ENCODE data around the gene ABHD17C. TPM values are rescaled to one million over a fixed set of nuclear protein-coding genes. Genes with fewer than 3 reads are reported as not detected.

Gene ABHD17C
- total RNA-seq, 4 donors from 2014 or later, result 0.63 to 2.4 (median 2.0) TPM

DNA sequence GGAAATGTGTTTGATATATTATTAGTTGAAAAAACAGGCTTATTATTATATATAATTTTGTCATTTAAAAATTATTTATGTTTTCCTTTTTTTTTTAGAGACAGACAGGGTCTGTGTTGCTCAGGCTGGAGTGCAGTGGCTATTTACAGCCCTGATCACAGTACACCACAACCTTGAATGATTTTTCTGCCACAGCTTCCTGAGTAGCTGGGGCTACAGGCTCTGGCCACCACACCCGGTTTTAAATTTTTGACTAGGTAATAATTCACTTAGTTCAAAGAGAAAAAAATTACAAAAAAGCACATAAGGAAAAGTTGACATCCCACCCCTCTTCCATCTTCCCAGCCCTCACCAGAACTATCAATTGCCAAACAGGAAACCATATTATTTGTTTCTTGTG is 79.4 kb downstream of the ABHD17C start:
- no peak for DNase-seq (ENCODE audit: low spot score in 2 of 2)
- Histone ChIP-seq H3K9me3 (no peaks in the 10 kb centered on the region), H3K27ac (no peak overlapping the region), H3K36me3 (no peaks in the 10 kb centered on the region), H3K4me1 (peaks cover 0 to 21% (median 13%) of the 10 kb centered on the region in 4 donors), H3K27me3 (peaks cover 0 to 18% of the 10 kb centered on the region in 2 donors), H3K4me3 (no peak overlapping the region)
- 71 to 73% methylated on average over 1 of the region's 1 CpG for WGBS, 2 donors
- TF ChIP-seq, protein P1, sequence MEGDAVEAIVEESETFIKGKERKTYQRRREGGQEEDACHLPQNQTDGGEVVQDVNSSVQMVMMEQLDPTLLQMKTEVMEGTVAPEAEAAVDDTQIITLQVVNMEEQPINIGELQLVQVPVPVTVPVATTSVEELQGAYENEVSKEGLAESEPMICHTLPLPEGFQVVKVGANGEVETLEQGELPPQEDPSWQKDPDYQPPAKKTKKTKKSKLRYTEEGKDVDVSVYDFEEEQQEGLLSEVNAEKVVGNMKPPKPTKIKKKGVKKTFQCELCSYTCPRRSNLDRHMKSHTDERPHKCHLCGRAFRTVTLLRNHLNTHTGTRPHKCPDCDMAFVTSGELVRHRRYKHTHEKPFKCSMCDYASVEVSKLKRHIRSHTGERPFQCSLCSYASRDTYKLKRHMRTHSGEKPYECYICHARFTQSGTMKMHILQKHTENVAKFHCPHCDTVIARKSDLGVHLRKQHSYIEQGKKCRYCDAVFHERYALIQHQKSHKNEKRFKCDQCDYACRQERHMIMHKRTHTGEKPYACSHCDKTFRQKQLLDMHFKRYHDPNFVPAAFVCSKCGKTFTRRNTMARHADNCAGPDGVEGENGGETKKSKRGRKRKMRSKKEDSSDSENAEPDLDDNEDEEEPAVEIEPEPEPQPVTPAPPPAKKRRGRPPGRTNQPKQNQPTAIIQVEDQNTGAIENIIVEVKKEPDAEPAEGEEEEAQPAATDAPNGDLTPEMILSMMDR (IDR thresholded peaks at IDR 0.05), result no peak
- no peak for TF ChIP-seq POLR2A (IDR thresholded peaks at IDR 0.05)
- no peak for TF ChIP-seq EP300 (IDR thresholded peaks at IDR 0.05)

- H3K27me3 ChIP-seq, result peaks cover 0 to 27% of the 10 kb centered on the region in 2 donors
- H3K9me3 ChIP-seq, result no peaks in the 10 kb centered on the region
- peaks cover 0 to 30% (median 21%) of the 10 kb centered on the region in 4 donors for H3K4me1 ChIP-seq
- TF ChIP-seq, protein P1 (IDR thresholded peaks at IDR 0.05), result no peak
- TF ChIP-seq POLR2A (IDR thresholded peaks at IDR 0.05), result no peak
- no peak overlapping the region for H3K4me3 ChIP-seq
- H3K27ac ChIP-seq, result no peak overlapping the region
- no peaks in the 10 kb centered on the region for H3K36me3 ChIP-seq
- no peak for DNase-seq (ENCODE audit: low spot score in 2 of 2)
- 95 to 96% methylated on average over 3 of the region's 3 CpGs for WGBS, 2 donors
Measured at GRCh38 chr15:80775338-80775737, 80.2 kb downstream of the ABHD17C start.

DNA sequence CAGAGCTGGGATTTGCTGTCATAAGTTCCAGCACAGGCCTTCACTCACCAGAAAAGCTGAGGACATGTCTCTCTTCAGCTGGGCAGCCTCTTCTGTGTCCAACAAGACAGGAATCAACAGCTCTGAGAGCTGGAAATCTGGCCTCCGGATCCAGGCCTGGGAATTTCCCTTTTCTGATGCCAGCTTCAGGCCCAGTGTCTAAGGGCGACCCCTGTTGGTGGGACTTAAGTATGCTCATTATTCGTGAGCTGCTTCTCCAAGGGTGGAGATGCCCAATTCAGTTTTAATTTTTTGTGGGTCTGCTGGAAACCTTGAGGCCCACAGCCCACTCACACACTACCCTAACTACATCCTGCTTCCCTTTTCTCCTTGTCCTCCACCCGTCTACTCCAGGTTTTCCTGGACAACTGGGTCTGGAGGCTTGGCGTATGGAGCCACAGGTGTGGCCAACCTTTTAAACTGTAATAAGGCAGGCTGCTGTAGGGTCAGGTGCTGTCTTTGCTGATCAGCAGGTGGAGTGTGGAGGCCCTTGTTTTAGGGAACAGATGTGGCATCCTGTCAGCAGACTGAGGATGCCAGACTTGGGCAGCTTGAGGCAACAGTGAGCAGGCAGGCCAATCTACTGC is 81.4 kb downstream of the ABHD17C start:
- Histone ChIP-seq H3K27me3 (peaks cover 0 to 39% of the 10 kb centered on the region in 2 donors), H3K4me1 (peaks cover 0 to 35% (median 23%) of the 10 kb centered on the region in 4 donors), H3K4me3 (no peak overlapping the region), H3K9me3 (no peaks in the 10 kb centered on the region), H3K36me3 (no peaks in the 10 kb centered on the region), H3K27ac (no peak overlapping the region)
- WGBS, 2 donors, result 26 to 29% methylated on average over 5 of the region's 5 CpGs
- peak; percentile 46 to 83 for DNase-seq (ENCODE audit: low spot score in 2 of 2)
- TF ChIP-seq, protein P1 (IDR thresholded peaks at IDR 0.05), result peak; percentile 73 to 81 (median 76)
- TF ChIP-seq POLR2A (IDR thresholded peaks at IDR 0.05) (no peak), EP300 (IDR thresholded peaks at IDR 0.05) (peak in 1 of 2 donors; percentile 4)

- H3K9me3 ChIP-seq, result no peaks in the 10 kb centered on the region
- peaks cover 0 to 35% (median 23%) of the 10 kb centered on the region in 4 donors for H3K4me1 ChIP-seq
- no peak overlapping the region for H3K27ac ChIP-seq
- no peaks in the 10 kb centered on the region for H3K36me3 ChIP-seq
- 26 to 39% methylated on average over 8 of the region's 8 CpGs for WGBS, 2 donors
- no peak overlapping the region for H3K4me3 ChIP-seq
- TF ChIP-seq POLR2A (IDR thresholded peaks at IDR 0.05) (no peak), EP300 (IDR thresholded peaks at IDR 0.05) (no peak)
- TF ChIP-seq, protein P1 (IDR thresholded peaks at IDR 0.05), result no peak
- H3K27me3 ChIP-seq, result peaks cover 0 to 44% of the 10 kb centered on the region in 2 donors
- no peak for DNase-seq (ENCODE audit: low spot score in 2 of 2)
Measured at GRCh38 chr15:80777137-80777536, 82.0 kb downstream of the ABHD17C start.

DNA sequence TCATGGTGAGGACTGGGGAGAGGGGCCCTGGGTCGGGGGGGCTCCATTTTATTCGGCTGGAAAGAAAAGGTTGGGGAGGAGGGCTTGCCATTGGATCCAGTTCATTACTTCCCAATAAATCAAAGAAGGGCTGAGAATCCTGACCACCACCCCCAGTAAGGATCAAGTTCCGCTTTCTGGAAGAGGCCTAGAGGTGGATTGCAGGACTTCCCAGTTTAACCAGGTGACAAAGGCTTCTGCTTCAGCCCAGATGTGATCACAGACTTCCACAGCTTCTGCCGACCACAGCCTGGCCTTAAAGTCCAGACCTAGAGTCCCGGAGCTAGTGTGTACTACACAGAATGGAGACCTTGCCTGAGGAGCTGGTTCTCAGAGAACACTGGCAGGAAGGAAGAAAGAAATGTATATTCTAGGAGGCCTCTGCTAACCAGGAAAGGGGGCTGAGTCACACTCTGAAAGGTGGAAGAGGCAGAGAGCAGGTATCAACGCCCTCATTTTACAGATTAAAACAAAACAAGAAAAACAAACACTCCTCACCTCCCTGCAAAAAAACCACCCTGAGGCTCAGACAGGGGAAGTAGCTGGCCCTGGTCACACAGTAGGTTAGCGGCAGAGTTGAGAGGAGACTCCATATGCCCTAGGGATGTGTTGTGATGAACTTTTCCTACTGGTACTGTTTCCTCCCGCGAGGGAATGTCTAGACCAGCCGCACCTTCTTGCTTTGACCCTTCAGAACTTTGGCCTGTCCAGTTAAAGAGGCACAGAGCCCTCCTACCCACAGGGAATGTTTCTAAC is 82.9 kb downstream of the ABHD17C start:
- 83 to 84% methylated on average over 10 of the region's 10 CpGs for WGBS, 2 donors
- H3K27me3 ChIP-seq, result peaks cover 0 to 51% of the 10 kb centered on the region in 2 donors
- TF ChIP-seq POLR2A (IDR thresholded peaks at IDR 0.05), result no peak
- TF ChIP-seq, protein P1 (IDR thresholded peaks at IDR 0.05), result no peak
- TF ChIP-seq EP300 (IDR thresholded peaks at IDR 0.05), result no peak
- no peaks in the 10 kb centered on the region for H3K9me3 ChIP-seq
- no peak for DNase-seq (ENCODE audit: low spot score in 2 of 2)
- no peak overlapping the region for H3K4me3 ChIP-seq
- H3K27ac ChIP-seq, result no peak overlapping the region
- H3K36me3 ChIP-seq, result no peaks in the 10 kb centered on the region
- H3K4me1 ChIP-seq, result peaks cover 0 to 35% (median 23%) of the 10 kb centered on the region in 4 donors

All from tibial nerve (tissue), 4 donors.